HCT116 (cell line): ENCODE measurements around the gene ATP8A1.

Experiments used
- POLR2AphosphoS5 ChIP-seq: IDR thresholded peaks from 2 replicates; pipeline ENCODE4 v1.6.1; 2011; ENCODE audit warnings: mild to moderate bottlenecking, low read depth, low read length, moderate library complexity
- TF ChIP-seq, protein P1 (sequence below), 3 experiments: fragments of 200-600 bp in 1 of 3; sonication (generic) in 1 of 3; IDR thresholded peaks in 2 of 3; conservative IDR thresholded peaks in 1 of 3; 2 replicates each; pipeline ENCODE4 v1.5.1; 2012 to 2017; ENCODE audit warnings: low read depth in 2 of 3, low read length in 2 of 3, antibody characterized with exemption in 1 of 3, borderline replicate concordance in 1 of 3, control low read depth in 1 of 3, mild to moderate bottlenecking in 1 of 3, mixed read lengths in 1 of 3, mixed run types in 1 of 3, moderate library complexity in 1 of 3; ENCODE audit not compliant: insufficient read depth in 1 of 3
- TF ChIP-seq, protein P2 (sequence below): IDR thresholded peaks from 2 replicates; pipeline ENCODE4 v1.6.1; 2012; ENCODE audit warnings: low read depth

DNA sequence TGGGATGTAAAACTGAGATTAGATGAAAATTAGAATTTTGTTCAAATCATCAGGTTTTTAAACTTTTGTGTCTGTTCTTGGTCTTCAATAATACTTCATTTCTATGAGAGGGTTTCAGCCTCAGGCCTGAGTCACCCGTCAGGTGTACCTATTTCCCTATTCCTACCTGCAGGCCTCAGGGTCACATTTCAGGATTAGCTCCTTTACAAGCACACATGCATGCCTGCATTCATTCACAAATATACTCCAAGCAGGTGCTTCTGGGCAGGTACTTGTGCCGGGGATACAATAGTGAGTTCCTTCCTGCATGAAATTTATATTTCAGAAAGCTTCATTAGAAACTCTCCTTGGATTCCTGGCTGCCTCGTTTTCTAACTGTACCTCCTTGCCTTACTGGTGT lies 144.7 kb downstream of the ATP8A1 start:
- no peak for TF ChIP-seq POLR2AphosphoS5
- TF ChIP-seq, protein P1, sequence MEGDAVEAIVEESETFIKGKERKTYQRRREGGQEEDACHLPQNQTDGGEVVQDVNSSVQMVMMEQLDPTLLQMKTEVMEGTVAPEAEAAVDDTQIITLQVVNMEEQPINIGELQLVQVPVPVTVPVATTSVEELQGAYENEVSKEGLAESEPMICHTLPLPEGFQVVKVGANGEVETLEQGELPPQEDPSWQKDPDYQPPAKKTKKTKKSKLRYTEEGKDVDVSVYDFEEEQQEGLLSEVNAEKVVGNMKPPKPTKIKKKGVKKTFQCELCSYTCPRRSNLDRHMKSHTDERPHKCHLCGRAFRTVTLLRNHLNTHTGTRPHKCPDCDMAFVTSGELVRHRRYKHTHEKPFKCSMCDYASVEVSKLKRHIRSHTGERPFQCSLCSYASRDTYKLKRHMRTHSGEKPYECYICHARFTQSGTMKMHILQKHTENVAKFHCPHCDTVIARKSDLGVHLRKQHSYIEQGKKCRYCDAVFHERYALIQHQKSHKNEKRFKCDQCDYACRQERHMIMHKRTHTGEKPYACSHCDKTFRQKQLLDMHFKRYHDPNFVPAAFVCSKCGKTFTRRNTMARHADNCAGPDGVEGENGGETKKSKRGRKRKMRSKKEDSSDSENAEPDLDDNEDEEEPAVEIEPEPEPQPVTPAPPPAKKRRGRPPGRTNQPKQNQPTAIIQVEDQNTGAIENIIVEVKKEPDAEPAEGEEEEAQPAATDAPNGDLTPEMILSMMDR (IDR thresholded peaks at IDR 0.05 in 2 of 3, conservative IDR thresholded peaks at IDR 0.05 in 1 of 3; ENCODE audit: borderline replicate concordance in 1 of 3, insufficient read depth in 1 of 3, low read depth in 2 of 3, low read length in 2 of 3), result no peak
- TF ChIP-seq, protein P2, sequence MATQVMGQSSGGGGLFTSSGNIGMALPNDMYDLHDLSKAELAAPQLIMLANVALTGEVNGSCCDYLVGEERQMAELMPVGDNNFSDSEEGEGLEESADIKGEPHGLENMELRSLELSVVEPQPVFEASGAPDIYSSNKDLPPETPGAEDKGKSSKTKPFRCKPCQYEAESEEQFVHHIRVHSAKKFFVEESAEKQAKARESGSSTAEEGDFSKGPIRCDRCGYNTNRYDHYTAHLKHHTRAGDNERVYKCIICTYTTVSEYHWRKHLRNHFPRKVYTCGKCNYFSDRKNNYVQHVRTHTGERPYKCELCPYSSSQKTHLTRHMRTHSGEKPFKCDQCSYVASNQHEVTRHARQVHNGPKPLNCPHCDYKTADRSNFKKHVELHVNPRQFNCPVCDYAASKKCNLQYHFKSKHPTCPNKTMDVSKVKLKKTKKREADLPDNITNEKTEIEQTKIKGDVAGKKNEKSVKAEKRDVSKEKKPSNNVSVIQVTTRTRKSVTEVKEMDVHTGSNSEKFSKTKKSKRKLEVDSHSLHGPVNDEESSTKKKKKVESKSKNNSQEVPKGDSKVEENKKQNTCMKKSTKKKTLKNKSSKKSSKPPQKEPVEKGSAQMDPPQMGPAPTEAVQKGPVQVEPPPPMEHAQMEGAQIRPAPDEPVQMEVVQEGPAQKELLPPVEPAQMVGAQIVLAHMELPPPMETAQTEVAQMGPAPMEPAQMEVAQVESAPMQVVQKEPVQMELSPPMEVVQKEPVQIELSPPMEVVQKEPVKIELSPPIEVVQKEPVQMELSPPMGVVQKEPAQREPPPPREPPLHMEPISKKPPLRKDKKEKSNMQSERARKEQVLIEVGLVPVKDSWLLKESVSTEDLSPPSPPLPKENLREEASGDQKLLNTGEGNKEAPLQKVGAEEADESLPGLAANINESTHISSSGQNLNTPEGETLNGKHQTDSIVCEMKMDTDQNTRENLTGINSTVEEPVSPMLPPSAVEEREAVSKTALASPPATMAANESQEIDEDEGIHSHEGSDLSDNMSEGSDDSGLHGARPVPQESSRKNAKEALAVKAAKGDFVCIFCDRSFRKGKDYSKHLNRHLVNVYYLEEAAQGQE, result no peak
